ENCODE measurements around the gene ELOA.

GRCh38 chr1:23779826-23780371 lies 36.6 kb downstream of the ELOA start:
- no peak for TF ChIP-seq CTCF (conservative IDR thresholded peaks at IDR 0.05; ENCODE audit: low read depth, low read length)
- TF ChIP-seq EZH2 (IDR thresholded peaks at IDR 0.05; ENCODE audit: borderline replicate concordance, low read depth, low read length, poor library complexity, severe bottlenecking) = no peak

Measured in A673 (cell line).